Measurements from ENCODE around the gene PLCL2.

- no peak for TF ChIP-seq CTCF (IDR thresholded peaks at IDR 0.05; ENCODE audit: borderline replicate concordance, extremely low read depth, low read length, poor library complexity, severe bottlenecking)
- TF ChIP-seq EZH2 (IDR thresholded peaks at IDR 0.05; ENCODE audit: borderline replicate concordance, low read depth, low read length, severe bottlenecking) = no peak
Measured at GRCh38 chr3:16883723-16884083, 1.1 kb upstream of the PLCL2 start.

All from DND-41 (cell line).